OCI-LY7 (cell line): ENCODE data around the gene MINDY4.

Experiments used
- EZH2phosphoT487 ChIP-seq: fragments of 200-600 bp; sonication (generic); IDR thresholded peaks from 2 replicates; pipeline ENCODE4 v1.6.1; 2018; ENCODE audit warnings: low read depth, borderline replicate concordance, mild to moderate bottlenecking, mixed run types, antibody characterized with exemption, low read length, moderate library complexity, mixed read lengths
- TF ChIP-seq, protein P1 (sequence below): fragments of 200-600 bp; sonication (generic); conservative IDR thresholded peaks from 2 replicates; pipeline ENCODE4 v1.5.1; 2014; ENCODE audit warnings: mild to moderate bottlenecking, antibody characterized with exemption, low read length, moderate library complexity, mixed read lengths

DNA sequence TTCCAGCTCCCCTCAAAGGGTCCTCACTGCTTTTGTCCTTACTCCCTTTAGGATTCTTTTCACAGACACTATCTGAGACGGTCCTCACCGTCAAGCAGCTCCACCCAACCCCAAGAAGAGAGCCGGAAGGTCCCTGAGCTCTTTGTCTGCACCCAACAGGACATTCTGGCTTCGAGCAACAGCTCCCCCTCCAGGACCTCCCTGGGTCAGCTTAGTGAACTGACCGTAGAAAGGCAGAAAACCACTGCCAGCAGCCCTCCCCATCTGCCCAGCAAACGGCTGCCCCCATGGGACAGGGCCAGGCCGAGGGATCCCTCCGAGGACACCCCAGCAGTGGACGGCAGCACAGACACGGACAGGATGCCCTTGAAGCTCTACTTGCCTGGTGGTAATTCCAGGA, 19.9 kb downstream of the MINDY4 start:
- TF ChIP-seq, protein P1, sequence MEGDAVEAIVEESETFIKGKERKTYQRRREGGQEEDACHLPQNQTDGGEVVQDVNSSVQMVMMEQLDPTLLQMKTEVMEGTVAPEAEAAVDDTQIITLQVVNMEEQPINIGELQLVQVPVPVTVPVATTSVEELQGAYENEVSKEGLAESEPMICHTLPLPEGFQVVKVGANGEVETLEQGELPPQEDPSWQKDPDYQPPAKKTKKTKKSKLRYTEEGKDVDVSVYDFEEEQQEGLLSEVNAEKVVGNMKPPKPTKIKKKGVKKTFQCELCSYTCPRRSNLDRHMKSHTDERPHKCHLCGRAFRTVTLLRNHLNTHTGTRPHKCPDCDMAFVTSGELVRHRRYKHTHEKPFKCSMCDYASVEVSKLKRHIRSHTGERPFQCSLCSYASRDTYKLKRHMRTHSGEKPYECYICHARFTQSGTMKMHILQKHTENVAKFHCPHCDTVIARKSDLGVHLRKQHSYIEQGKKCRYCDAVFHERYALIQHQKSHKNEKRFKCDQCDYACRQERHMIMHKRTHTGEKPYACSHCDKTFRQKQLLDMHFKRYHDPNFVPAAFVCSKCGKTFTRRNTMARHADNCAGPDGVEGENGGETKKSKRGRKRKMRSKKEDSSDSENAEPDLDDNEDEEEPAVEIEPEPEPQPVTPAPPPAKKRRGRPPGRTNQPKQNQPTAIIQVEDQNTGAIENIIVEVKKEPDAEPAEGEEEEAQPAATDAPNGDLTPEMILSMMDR, result no peak
- no peak for TF ChIP-seq EZH2phosphoT487
